Gastrocnemius medialis (tissue), 4 donors: ENCODE results near the gene MUSTN1. TPM values are rescaled to one million over a fixed set of nuclear protein-coding genes. Genes with fewer than 3 reads are reported as not detected.
A peak's percentile ranks its signal among the peaks of the same experiment; 100 is the strongest.

Experiments
- ATAC-seq, 2 donors: fragments of 150-250 bp; one replicate each; pipeline ENCODE4 v1.9.1; 2016
- DNase-seq, 2 donors: peaks; one replicate each; pipeline ENCODE4 v3.0.0-alpha.2; 2019
- H3K27ac ChIP-seq, 4 donors: fragments of 200-600 bp; sonication (generic); 1 replicate in 1 of 4; 2 replicates in 3 of 4; pipeline ENCODE4 v1.5.1; 2016 to 2018; ENCODE audit warnings: mild to moderate bottlenecking in 2 of 4, moderate library complexity in 1 of 4
- H3K27me3 ChIP-seq, 3 donors: fragments of 200-600 bp; sonication (generic) in 2 of 3; 1 replicate in 1 of 3; 2 replicates in 2 of 3; pipeline versions ENCODE4 v1.5.1 to v1.6.0; 2016 to 2019; ENCODE audit warnings: mild to moderate bottlenecking in 1 of 3, moderate library complexity in 1 of 3
- H3K36me3 ChIP-seq, 2 donors: fragments of 200-600 bp; sonication (generic) in 1 of 2; one replicate each; pipeline ENCODE4 v1.5.1; 2017 to 2018
- H3K4me1 ChIP-seq, 2 donors: fragments of 200-600 bp; sonication (generic) in 1 of 2; one replicate each; pipeline ENCODE4 v1.5.1; 2016 to 2017; ENCODE audit warnings: mild to moderate bottlenecking in 2 of 2
- H3K4me3 ChIP-seq, 4 donors: fragments of 200-600 bp; sonication (generic) in 3 of 4; 1 replicate in 1 of 4; 2 replicates in 3 of 4; pipeline ENCODE4 v1.5.1; 2016 to 2019; ENCODE audit warnings: mild to moderate bottlenecking in 2 of 4
- H3K9me3 ChIP-seq, 3 donors: fragments of 200-600 bp; sonication (generic) in 2 of 3; 1 replicate in 1 of 3; 2 replicates in 2 of 3; pipeline ENCODE4 v1.5.1; 2016 to 2019
- CTCF ChIP-seq, 5 experiments: fragments of 450-650 bp in 3 of 5; fragments of 200-600 bp in 2 of 5; sonication (generic) in 2 of 5; IDR thresholded peaks in 4 of 5; conservative IDR thresholded peaks in 1 of 5; 1 replicate in 4 of 5; 2 replicates in 1 of 5; pipeline ENCODE4 v1.5.1; 2016 to 2019; ENCODE audit warnings: antibody characterized with exemption in 5 of 5, mild to moderate bottlenecking in 3 of 5, moderate library complexity in 3 of 5
- POLR2A ChIP-seq, 2 donors: fragments of 450-650 bp; IDR thresholded peaks; one replicate each; pipeline ENCODE4 v1.6.1; 2017; ENCODE audit warnings: antibody characterized with exemption in 2 of 2, mild to moderate bottlenecking in 2 of 2, moderate library complexity in 2 of 2
- in situ Hi-C, 4 donors: fragments of 200-750 bp; cut with MboI; loops; one replicate each; pipeline versions ENCODE4 v1.15.0 to v1.8.0; 2017; ENCODE audit warnings: low sequenced_read_pairs in 4 of 4
- intact Hi-C: fragments of 100-400 bp; cut with DNase I; formaldehyde crosslinking; loops from one replicate; pipeline ENCODE4 v1.15.1; 2023; ENCODE audit warnings: low total_unique reads
- total RNA-seq, 4 donors: library from RNA; depleted of rRNA; stranded (reverse); fragments of >200 nt; gene quantifications; one replicate each; pipeline versions ENCODE4 v1.1.0 to v1.2.3, GENCODE V29; 2016

The MUSTN1 gene
- total RNA-seq, 4 donors from 2014 or later, result 218 to 2,149 (median 412) TPM

- in situ Hi-C loops, result loop anchor here in 3 of 4 donors (10.0 to 25.0 kb wide), 4 partner anchors 78 to 218 kb away; no protein-coding TSS in a partner anchor
- H3K4me1 ChIP-seq, result no peaks in the 10 kb centered on the region
- intact Hi-C loops, result no loop called here
- no peak overlapping the region for H3K4me3 ChIP-seq
- no peaks in the 10 kb centered on the region for H3K9me3 ChIP-seq
- no peaks in the 10 kb centered on the region for H3K27me3 ChIP-seq
- TF ChIP-seq POLR2A (IDR thresholded peaks at IDR 0.05) (no peak), CTCF (IDR thresholded peaks at IDR 0.05 in 4 of 5, conservative IDR thresholded peaks at IDR 0.05 in 1 of 5) (no peak)
- ATAC-seq, result no peak
- H3K36me3 ChIP-seq, result peaks cover 0 to 20% of the 10 kb centered on the region in 2 donors
- no peak overlapping the region for H3K27ac ChIP-seq
- no peak for DNase-seq
Observed at GRCh38 chr3:52856666-52857065, 21.8 kb upstream of the MUSTN1 start.

- Histone ChIP-seq H3K27ac (no peak overlapping the region), H3K9me3 (no peaks in the 10 kb centered on the region), H3K4me3 (no peak overlapping the region), H3K27me3 (no peaks in the 10 kb centered on the region), H3K36me3 (peaks cover 0 to 22% of the 10 kb centered on the region in 2 donors), H3K4me1 (peaks cover 8 to 9% of the 10 kb centered on the region in 2 donors)
- TF ChIP-seq CTCF (IDR thresholded peaks at IDR 0.05 in 4 of 5, conservative IDR thresholded peaks at IDR 0.05 in 1 of 5) (no peak), POLR2A (IDR thresholded peaks at IDR 0.05) (no peak)
- intact Hi-C loops (no loop called here), in situ Hi-C loops (loop anchor here in 3 of 4 donors (10.0 to 25.0 kb wide), 4 partner anchors 81 to 221 kb away; no protein-coding TSS in a partner anchor)
- ATAC-seq (no peak), DNase-seq (no peak)
Observed at GRCh38 chr3:52854013-52854412, 19.2 kb upstream of the MUSTN1 start.

- H3K27me3 ChIP-seq, result no peaks in the 10 kb centered on the region
- ATAC-seq (no peak), DNase-seq (no peak)
- no peak overlapping the region for H3K27ac ChIP-seq
- intact Hi-C loops, result no loop called here
- no peak for TF ChIP-seq POLR2A (IDR thresholded peaks at IDR 0.05)
- TF ChIP-seq CTCF (IDR thresholded peaks at IDR 0.05 in 4 of 5, conservative IDR thresholded peaks at IDR 0.05 in 1 of 5), result no peak
- peaks cover 0 to 22% of the 10 kb centered on the region in 2 donors for H3K36me3 ChIP-seq
- peaks cover 22 to 23% of the 10 kb centered on the region in 2 donors for H3K4me1 ChIP-seq
- no peaks in the 10 kb centered on the region for H3K9me3 ChIP-seq
- H3K4me3 ChIP-seq, result no peak overlapping the region
- in situ Hi-C loops, result loop anchor here in 3 of 4 donors (10.0 to 25.0 kb wide), 4 partner anchors 82 to 222 kb away; no protein-coding TSS in a partner anchor
Observed at GRCh38 chr3:52852419-52852818, 17.6 kb upstream of the MUSTN1 start.

- H3K36me3 ChIP-seq, result peaks cover 0 to 22% of the 10 kb centered on the region in 2 donors
Observed at GRCh38 chr3:52851348-52851747, 16.5 kb upstream of the MUSTN1 start.

More at GRCh38 chr3:52851348-52851747, 16.5 kb upstream of the MUSTN1 start:
- intact Hi-C loops, result loop anchor here (1.0 to 2.0 kb wide), 5 partner anchors 40 to 221 kb away; partner anchors contain the start of gene SFMBT1
- peak; percentile 60 to 85 (median 71) for TF ChIP-seq CTCF (IDR thresholded peaks at IDR 0.05 in 4 of 5, conservative IDR thresholded peaks at IDR 0.05 in 1 of 5)
- TF ChIP-seq POLR2A (IDR thresholded peaks at IDR 0.05), result no peak
- ATAC-seq (peak; percentile 28 to 31), DNase-seq (peak in 1 of 2 donors; percentile 58)
- H3K4me3 ChIP-seq, result no peak overlapping the region
- peak overlapping the region; percentile 39 to 98 (median 96) for H3K27ac ChIP-seq
- no peaks in the 10 kb centered on the region for H3K27me3 ChIP-seq
- peaks cover 30 to 33% of the 10 kb centered on the region in 2 donors for H3K4me1 ChIP-seq
- H3K9me3 ChIP-seq, result no peaks in the 10 kb centered on the region
- in situ Hi-C loops, result loop anchor here in 3 of 4 donors (10.0 to 25.0 kb wide), 4 partner anchors 83 to 223 kb away; no protein-coding TSS in a partner anchor
